ENCODE results near the gene RASL11B. TPM values are rescaled to one million over a fixed set of nuclear protein-coding genes. Genes with fewer than 3 reads are reported as not detected.

Gene RASL11B
- total RNA-seq, 3 donors from 2014 or later = 0.26 to 0.76 (median 0.60) TPM

- intact Hi-C loops (cut with DNase I, micrococcal nuclease) = no loop called here
- no peak for TF ChIP-seq CTCF (IDR thresholded peaks at IDR 0.05)
- Histone ChIP-seq H3K36me3 (ENCODE audit: low read depth) (no peaks in the 10 kb centered on the region), H3K9me3 (no peaks in the 10 kb centered on the region), H3K4me3 (no peak overlapping the region), H3K4me1 (ENCODE audit: low read depth) (no peaks in the 10 kb centered on the region)
- DNase-seq (no peak), ATAC-seq (no peak)
Observed at GRCh38 chr4:52883707-52884669, 21.9 kb downstream of the RASL11B start.

- intact Hi-C loops (cut with DNase I, micrococcal nuclease) = no loop called here
- Histone ChIP-seq H3K36me3 (ENCODE audit: low read depth) (no peaks in the 10 kb centered on the region), H3K4me1 (ENCODE audit: low read depth) (no peaks in the 10 kb centered on the region), H3K9me3 (no peaks in the 10 kb centered on the region), H3K4me3 (no peak overlapping the region)
- TF ChIP-seq CTCF (IDR thresholded peaks at IDR 0.05) = no peak
- no peak for DNase-seq
- ATAC-seq = peak; percentile 46
Observed at GRCh38 chr4:52884994-52885393, 22.9 kb downstream of the RASL11B start.

GRCh38 chr4:52889354-52889753 is 27.2 kb downstream of the RASL11B start:
- H3K4me3 ChIP-seq = no peak overlapping the region
- ATAC-seq = peak; percentile 71

GRCh38 chr4:52889778-52890520 is 27.8 kb downstream of the RASL11B start:
- Histone ChIP-seq H3K4me3 (no peak overlapping the region), H3K4me1 (ENCODE audit: low read depth) (no peaks in the 10 kb centered on the region), H3K36me3 (ENCODE audit: low read depth) (no peaks in the 10 kb centered on the region), H3K9me3 (no peaks in the 10 kb centered on the region)
- no peak for ATAC-seq
- intact Hi-C loops (cut with DNase I, micrococcal nuclease) = no loop called here
- no peak for DNase-seq
- TF ChIP-seq CTCF (IDR thresholded peaks at IDR 0.05) = no peak

More at GRCh38 chr4:52889354-52889753, 27.2 kb downstream of the RASL11B start:
- DNase-seq = no peak
- H3K4me1 ChIP-seq (ENCODE audit: low read depth) = no peaks in the 10 kb centered on the region
- TF ChIP-seq CTCF (IDR thresholded peaks at IDR 0.05) = no peak
- H3K9me3 ChIP-seq = no peaks in the 10 kb centered on the region
- H3K36me3 ChIP-seq (ENCODE audit: low read depth) = no peaks in the 10 kb centered on the region
- intact Hi-C loops (cut with DNase I, micrococcal nuclease) = no loop called here

GRCh38 chr4:52890521-52890791 is 28.3 kb downstream of the RASL11B start:
- TF ChIP-seq CTCF (IDR thresholded peaks at IDR 0.05) = no peak
- DNase-seq (no peak), ATAC-seq (no peak)
- H3K4me1 ChIP-seq (ENCODE audit: low read depth) = no peaks in the 10 kb centered on the region
- intact Hi-C loops (cut with DNase I, micrococcal nuclease) = no loop called here
- no peak overlapping the region for H3K4me3 ChIP-seq
- no peaks in the 10 kb centered on the region for H3K36me3 ChIP-seq (ENCODE audit: low read depth)
- H3K9me3 ChIP-seq = no peaks in the 10 kb centered on the region
